Right lobe of liver (tissue), 4 donors: ENCODE results near the gene SLC5A11.

Experiments
- POLR2A ChIP-seq: fragments of 450-650 bp; IDR thresholded peaks from one replicate; pipeline ENCODE4 v1.6.1; 2017; ENCODE audit warnings: antibody characterized with exemption, mild to moderate bottlenecking
- TF ChIP-seq, protein P1 (sequence below), 4 donors: fragments of 200-600 bp in 3 of 4; fragments of 450-650 bp in 1 of 4; IDR thresholded peaks; one replicate each; pipeline versions ENCODE4 v1.5.1 to v1.8.0; 2016 to 2022; ENCODE audit warnings: antibody characterized with exemption in 4 of 4, mild to moderate bottlenecking in 2 of 4
- donor health status: DM: no; HTN: no; CAD: no.
- donor health status: DM: no; HTN: no; CAD: no.
- donor health status: DM: no; HTN: yes; CAD: no.

DNA sequence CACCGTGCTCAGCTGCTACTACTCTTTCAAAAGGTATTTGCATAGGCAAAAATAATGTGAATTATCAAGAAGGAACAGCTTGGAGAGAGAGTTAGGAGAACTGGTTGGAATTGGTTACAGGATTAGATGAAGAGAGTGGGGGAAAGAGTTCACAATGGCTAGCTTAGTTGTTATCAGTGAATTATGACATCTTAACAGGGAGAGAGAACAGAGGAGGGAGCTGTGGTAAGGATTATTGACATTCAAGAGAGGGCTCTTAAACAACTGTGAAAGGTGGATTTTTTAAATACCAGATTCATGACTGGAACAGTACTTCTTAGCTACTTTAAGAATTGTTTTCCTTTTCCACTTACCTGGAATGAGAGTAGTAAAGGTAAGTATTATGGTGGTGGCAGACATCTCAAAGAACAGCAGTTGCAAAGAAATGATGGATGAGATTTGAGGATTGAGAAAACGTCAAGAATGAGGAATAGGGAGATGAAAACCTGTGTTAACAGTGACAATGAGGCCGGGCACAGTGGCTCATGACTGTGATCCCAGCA lies 43.9 kb upstream of the SLC5A11 start:
- no peak for TF ChIP-seq POLR2A
- TF ChIP-seq, protein P1, sequence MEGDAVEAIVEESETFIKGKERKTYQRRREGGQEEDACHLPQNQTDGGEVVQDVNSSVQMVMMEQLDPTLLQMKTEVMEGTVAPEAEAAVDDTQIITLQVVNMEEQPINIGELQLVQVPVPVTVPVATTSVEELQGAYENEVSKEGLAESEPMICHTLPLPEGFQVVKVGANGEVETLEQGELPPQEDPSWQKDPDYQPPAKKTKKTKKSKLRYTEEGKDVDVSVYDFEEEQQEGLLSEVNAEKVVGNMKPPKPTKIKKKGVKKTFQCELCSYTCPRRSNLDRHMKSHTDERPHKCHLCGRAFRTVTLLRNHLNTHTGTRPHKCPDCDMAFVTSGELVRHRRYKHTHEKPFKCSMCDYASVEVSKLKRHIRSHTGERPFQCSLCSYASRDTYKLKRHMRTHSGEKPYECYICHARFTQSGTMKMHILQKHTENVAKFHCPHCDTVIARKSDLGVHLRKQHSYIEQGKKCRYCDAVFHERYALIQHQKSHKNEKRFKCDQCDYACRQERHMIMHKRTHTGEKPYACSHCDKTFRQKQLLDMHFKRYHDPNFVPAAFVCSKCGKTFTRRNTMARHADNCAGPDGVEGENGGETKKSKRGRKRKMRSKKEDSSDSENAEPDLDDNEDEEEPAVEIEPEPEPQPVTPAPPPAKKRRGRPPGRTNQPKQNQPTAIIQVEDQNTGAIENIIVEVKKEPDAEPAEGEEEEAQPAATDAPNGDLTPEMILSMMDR (IDR thresholded peaks at IDR 0.05) = no peak
